ENCODE data around the gene SLC6A4. TPM values are rescaled to one million over a fixed set of nuclear protein-coding genes. Genes with fewer than 3 reads are reported as not detected.

Gene SLC6A4
- total and polyA plus RNA-seq, 2 donors (not counting 3 experiments of a cell fraction or from before 2014, with no cell fraction given), result 0.25 TPM; not detected in 1

DNA sequence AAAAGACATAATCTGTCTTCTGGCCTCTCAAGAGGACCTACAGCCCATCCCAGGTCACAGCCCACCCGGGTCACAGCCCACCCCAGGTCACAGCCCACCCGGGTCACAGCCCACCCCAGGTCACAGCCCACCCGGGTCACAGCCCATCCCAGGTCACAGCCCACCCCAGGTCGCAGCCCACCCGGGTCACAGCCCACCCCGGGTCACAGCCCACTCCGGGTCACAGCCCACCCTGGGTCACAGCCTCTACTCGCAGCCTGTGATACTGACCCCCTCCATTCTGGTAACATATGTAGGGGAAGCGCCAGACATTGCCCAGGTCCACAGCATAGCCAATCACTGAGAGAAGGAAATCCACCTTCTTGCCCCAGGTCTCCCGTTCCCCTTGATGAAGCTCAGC is 14.2 kb downstream of the SLC6A4 start:
- TF ChIP-seq EZH2 (IDR thresholded peaks at IDR 0.05; ENCODE audit: borderline replicate concordance, low read depth, low read length, severe bottlenecking) (no peak), JUN (IDR thresholded peaks at IDR 0.05; ENCODE audit: borderline replicate concordance, insufficient read depth, insufficient read length, low read depth) (no peak)
- TF ChIP-seq, protein P1, sequence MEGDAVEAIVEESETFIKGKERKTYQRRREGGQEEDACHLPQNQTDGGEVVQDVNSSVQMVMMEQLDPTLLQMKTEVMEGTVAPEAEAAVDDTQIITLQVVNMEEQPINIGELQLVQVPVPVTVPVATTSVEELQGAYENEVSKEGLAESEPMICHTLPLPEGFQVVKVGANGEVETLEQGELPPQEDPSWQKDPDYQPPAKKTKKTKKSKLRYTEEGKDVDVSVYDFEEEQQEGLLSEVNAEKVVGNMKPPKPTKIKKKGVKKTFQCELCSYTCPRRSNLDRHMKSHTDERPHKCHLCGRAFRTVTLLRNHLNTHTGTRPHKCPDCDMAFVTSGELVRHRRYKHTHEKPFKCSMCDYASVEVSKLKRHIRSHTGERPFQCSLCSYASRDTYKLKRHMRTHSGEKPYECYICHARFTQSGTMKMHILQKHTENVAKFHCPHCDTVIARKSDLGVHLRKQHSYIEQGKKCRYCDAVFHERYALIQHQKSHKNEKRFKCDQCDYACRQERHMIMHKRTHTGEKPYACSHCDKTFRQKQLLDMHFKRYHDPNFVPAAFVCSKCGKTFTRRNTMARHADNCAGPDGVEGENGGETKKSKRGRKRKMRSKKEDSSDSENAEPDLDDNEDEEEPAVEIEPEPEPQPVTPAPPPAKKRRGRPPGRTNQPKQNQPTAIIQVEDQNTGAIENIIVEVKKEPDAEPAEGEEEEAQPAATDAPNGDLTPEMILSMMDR (IDR thresholded peaks at IDR 0.05; ENCODE audit: extremely low read depth in 1 of 2, insufficient read depth in 1 of 2, low read depth in 1 of 2, low read length in 2 of 2), result no peak
- DNase-seq (ENCODE audit: low read depth, low spot score) (no peak), FAIRE-seq (no peak)
- ChIA-PET CTCF (interaction anchor here (0.9 to 1.7 kb wide), 3 partner anchors 23 to 49 kb away, joined by 3 to 4 read pairs (median 3); no protein-coding TSS in a partner anchor), POLR2A (no interaction called here)
- no peak overlapping the region for H3K4me3 ChIP-seq (replicated peaks in 1 of 3; ENCODE audit: insufficient read depth in 1 of 3, low read depth in 1 of 3, low read length in 3 of 3)
- no peaks in the 10 kb centered on the region for H3K9me3 ChIP-seq (replicated peaks; ENCODE audit: control insufficient read depth, insufficient read depth, low read length)
- H2AFZ ChIP-seq (ENCODE audit: low read depth, low read length), result no peak overlapping the region
- peaks cover 16 to 18% of the 10 kb centered on the region in 2 experiments for H3K27me3 ChIP-seq (ENCODE audit: control insufficient read depth in 2 of 2, insufficient read depth in 2 of 2, low read length in 2 of 2)
- H3K4me2 ChIP-seq (ENCODE audit: insufficient read depth, low read length), result no peak overlapping the region
- dilution Hi-C loops (cut with MboI; ENCODE audit: extremely low pct_ligation_motif_present, low sequenced_read_pairs) (no loop called here), intact Hi-C loops (cut with micrococcal nuclease) (no loop called here)
- no peak overlapping the region for H3K9ac ChIP-seq (replicated peaks; ENCODE audit: extremely low read depth, insufficient read depth, low read length)
- H3K4me1 ChIP-seq (ENCODE audit: control insufficient read depth, extremely low read depth, insufficient read depth, low read length), result no peaks in the 10 kb centered on the region
- BruUV-seq (replicated peaks), result no TSS peak
- H4K20me1 ChIP-seq (replicated peaks; ENCODE audit: control insufficient read depth, extremely low read depth, insufficient read depth, low read length), result no peaks in the 10 kb centered on the region
- no peak overlapping the region for H3K27ac ChIP-seq (ENCODE audit: insufficient read depth, low read depth, low read length)
- H3K36me3 ChIP-seq (ENCODE audit: control insufficient read depth in 2 of 2, extremely low read depth in 1 of 2, insufficient read depth in 2 of 2, low read length in 2 of 2), result no peaks in the 10 kb centered on the region
- H3K79me2 ChIP-seq (ENCODE audit: control insufficient read depth, insufficient read depth, low read length), result no peaks in the 10 kb centered on the region
- no peaks in the 10 kb centered on the region for H3K9me1 ChIP-seq (replicated peaks; ENCODE audit: control insufficient read depth, extremely low read depth, insufficient read depth, low read length)

- intact Hi-C loops (cut with micrococcal nuclease) (no loop called here), dilution Hi-C loops (cut with MboI; ENCODE audit: extremely low pct_ligation_motif_present, low sequenced_read_pairs) (no loop called here)
- H3K4me1 ChIP-seq (ENCODE audit: control insufficient read depth, extremely low read depth, insufficient read depth, low read length), result no peaks in the 10 kb centered on the region
- H4K20me1 ChIP-seq (replicated peaks; ENCODE audit: control insufficient read depth, extremely low read depth, insufficient read depth, low read length), result no peaks in the 10 kb centered on the region
- ChIA-PET POLR2A (interaction anchor here (0.7 kb wide), 1 partner anchor 191 kb away, joined by 5 read pairs; no protein-coding TSS in a partner anchor), CTCF (interaction anchor here (1.7 kb wide), 1 partner anchor 27 kb away, joined by 4 read pairs; no protein-coding TSS in a partner anchor)
- no peak overlapping the region for H3K4me2 ChIP-seq (ENCODE audit: insufficient read depth, low read length)
- H3K27me3 ChIP-seq (ENCODE audit: control insufficient read depth in 2 of 2, insufficient read depth in 2 of 2, low read length in 2 of 2), result peaks cover 16 to 18% of the 10 kb centered on the region in 2 experiments
- TF ChIP-seq MYC (IDR thresholded peaks at IDR 0.05; ENCODE audit: low read depth, low read length) (no peak), EZH2 (IDR thresholded peaks at IDR 0.05; ENCODE audit: borderline replicate concordance, low read depth, low read length, severe bottlenecking) (no peak), POLR2AphosphoS5 (IDR thresholded peaks at IDR 0.05; ENCODE audit: insufficient read depth, low read depth, low read length) (no peak), MAX (IDR thresholded peaks at IDR 0.05; ENCODE audit: insufficient read depth, insufficient read length) (no peak), JUN (IDR thresholded peaks at IDR 0.05; ENCODE audit: borderline replicate concordance, insufficient read depth, insufficient read length, low read depth) (no peak)
- no TSS peak for BruUV-seq (replicated peaks)
- no peak overlapping the region for H3K4me3 ChIP-seq (replicated peaks in 1 of 3; ENCODE audit: insufficient read depth in 1 of 3, low read depth in 1 of 3, low read length in 3 of 3)
- FAIRE-seq, result no peak
- no peaks in the 10 kb centered on the region for H3K79me2 ChIP-seq (ENCODE audit: control insufficient read depth, insufficient read depth, low read length)
- H3K9me1 ChIP-seq (replicated peaks; ENCODE audit: control insufficient read depth, extremely low read depth, insufficient read depth, low read length), result no peaks in the 10 kb centered on the region
- H3K9me3 ChIP-seq (replicated peaks; ENCODE audit: control insufficient read depth, insufficient read depth, low read length), result no peaks in the 10 kb centered on the region
- DNase-seq (ENCODE audit: low read depth, low spot score), result no peak
- H3K9ac ChIP-seq (replicated peaks; ENCODE audit: extremely low read depth, insufficient read depth, low read length), result no peak overlapping the region
- H3K27ac ChIP-seq (ENCODE audit: insufficient read depth, low read depth, low read length), result no peak overlapping the region
- H2AFZ ChIP-seq (ENCODE audit: low read depth, low read length), result no peak overlapping the region
- no peaks in the 10 kb centered on the region for H3K36me3 ChIP-seq (ENCODE audit: control insufficient read depth in 2 of 2, extremely low read depth in 1 of 2, insufficient read depth in 2 of 2, low read length in 2 of 2)
Observed at GRCh38 chr17:30220414-30220813, 15.1 kb downstream of the SLC6A4 start.
